ENCODE results near the gene STAP1. TPM values are rescaled to one million over a fixed set of nuclear protein-coding genes. Genes with fewer than 3 reads are reported as not detected.
"Not testable (repeated sequence)": the region's sequence is repeated elsewhere in the genome, so short reads cannot be mapped to it uniquely, and the experiment has no call there.

Gene STAP1
- total RNA-seq, 1 experiment from 2014 or later = not detected

DNA sequence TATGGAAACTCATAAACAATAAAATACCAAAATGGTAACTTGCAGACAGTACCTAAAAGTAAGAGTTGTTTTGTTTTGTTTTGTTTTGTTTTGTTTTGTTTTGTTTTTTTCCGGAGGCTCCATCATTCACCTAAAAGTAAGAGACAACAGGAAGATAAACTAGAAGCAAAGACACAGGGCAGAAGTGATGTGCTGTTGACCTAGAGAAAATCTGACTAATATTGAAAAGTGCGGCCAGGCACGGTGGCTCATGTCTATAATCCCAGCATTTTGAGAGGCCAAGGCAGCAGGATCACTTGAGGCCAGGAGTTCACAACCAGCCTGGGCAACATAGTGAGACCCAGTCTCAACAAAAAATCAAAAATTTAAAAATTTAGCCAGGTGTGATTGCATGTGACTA is 7.7 kb upstream of the STAP1 start:
- no peak overlapping the region for H2AK5ac ChIP-seq (ENCODE audit: insufficient read length, low read length)
- no CpG with 5 or more reads among the region's 3 CpGs for WGBS (ENCODE audit: extremely low coverage, insufficient read length, low lambda C conversion rate)
- H3K27me3 ChIP-seq (ENCODE audit: insufficient read depth, low read length) = no peaks in the 10 kb centered on the region

DNA sequence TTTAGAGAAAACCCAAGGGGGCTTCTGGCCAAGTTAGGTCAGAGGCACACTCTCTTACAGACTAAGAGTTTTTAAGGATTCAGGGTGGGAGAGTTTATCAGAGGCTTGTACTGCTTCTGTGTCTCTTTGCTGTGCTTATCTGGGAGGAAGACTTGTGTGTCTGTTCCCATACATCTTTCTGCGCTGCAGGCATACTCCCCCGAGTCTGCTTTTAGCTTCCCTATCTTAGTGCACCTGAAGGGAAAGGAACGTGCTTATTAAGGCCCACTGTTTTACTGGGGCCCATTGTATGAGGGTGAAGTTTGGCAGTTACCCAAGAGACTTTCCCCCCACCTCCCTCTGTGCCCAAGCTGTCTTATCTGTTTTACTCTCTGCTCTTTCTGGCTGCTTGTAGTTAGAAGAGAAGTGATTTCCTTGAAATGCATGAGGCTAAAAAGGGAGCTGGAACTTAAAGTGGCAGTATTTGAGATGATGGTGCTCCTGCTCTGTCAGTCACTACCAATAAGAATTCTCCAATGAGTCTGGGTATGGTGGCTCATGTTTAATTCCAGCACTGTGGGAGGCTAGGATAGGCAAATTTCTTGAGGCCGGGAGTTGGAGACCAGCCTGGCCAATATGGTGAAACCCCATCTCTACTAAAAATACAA is 6.3 kb upstream of the STAP1 start:
- H3K27ac Mint-ChIP-seq; H2BK5ac ChIP-seq (ENCODE audit: insufficient read length, low read length); H4K8ac ChIP-seq (replicated peaks; ENCODE audit: insufficient read length, low read depth, low read length); H3K4me1 ChIP-seq (ENCODE audit: insufficient read depth, low read length); H4K5ac ChIP-seq (ENCODE audit: insufficient read length, low read depth, low read length); H3K36me3 Mint-ChIP-seq (ENCODE audit: insufficient read depth in 1 of 3, low read depth in 3 of 3); H3K18ac ChIP-seq (ENCODE audit: insufficient read length, low read depth, low read length); H2AK5ac ChIP-seq (ENCODE audit: insufficient read length, low read length); H3K9ac ChIP-seq (ENCODE audit: extremely low read depth, insufficient read length, low read length); DNase-seq; H3K9me3 Mint-ChIP-seq; H3K4me1 Mint-ChIP-seq; H2BK20ac ChIP-seq (ENCODE audit: low read depth, low read length, poor library complexity, severe bottlenecking); H2AFZ ChIP-seq (ENCODE audit: low read length); H3K27ac ChIP-seq (ENCODE audit: insufficient read length, low read depth, low read length); H3K79me1 ChIP-seq (ENCODE audit: insufficient read depth, low read depth, low read length, poor library complexity, severe bottlenecking); H3K4me2 ChIP-seq (ENCODE audit: insufficient read depth, insufficient read length, low read length); H2BK15ac ChIP-seq (ENCODE audit: low read depth, low read length); H3K14ac ChIP-seq (ENCODE audit: insufficient read depth, low read length); H4K20me1 ChIP-seq (ENCODE audit: control insufficient read depth, insufficient read depth, insufficient read length); H3K23me2 ChIP-seq (ENCODE audit: insufficient read length, low read depth, low read length, poor library complexity, severe bottlenecking); H3K79me2 ChIP-seq (ENCODE audit: insufficient read depth, low read length); H3T11ph ChIP-seq (ENCODE audit: low read length); H3K4ac ChIP-seq (ENCODE audit: low read depth, low read length); H3K23ac ChIP-seq (ENCODE audit: insufficient read length, low read depth, low read length); H3K27me3 ChIP-seq (ENCODE audit: insufficient read depth, low read length); H3K56ac ChIP-seq (ENCODE audit: insufficient read length, low read depth, low read length); H2BK120ac ChIP-seq (ENCODE audit: low read depth, low read length, poor library complexity, severe bottlenecking); H2BK12ac ChIP-seq (ENCODE audit: insufficient read length, low read depth, low read length); H4K91ac ChIP-seq (ENCODE audit: insufficient read length, low read depth, low read length); H3K27me3 Mint-ChIP-seq (ENCODE audit: low read depth); H3K4me3 Mint-ChIP-seq; H3K9me3 ChIP-seq (ENCODE audit: control insufficient read depth, low read depth, low read length): not testable (repeated sequence)
- WGBS (ENCODE audit: extremely low coverage, insufficient read length, low lambda C conversion rate) = no CpG with 5 or more reads among the region's 4 CpGs

More for the DNA sequence above, 7.7 kb upstream of the STAP1 start:
- H4K8ac ChIP-seq (replicated peaks; ENCODE audit: insufficient read length, low read depth, low read length) = no peak overlapping the region
- Mint-ChIP-seq H3K4me3 (no peak overlapping the region), H3K4me1 (peaks cover 5% of the 10 kb centered on the region in 2 experiments), H3K36me3 (ENCODE audit: insufficient read depth in 1 of 3, low read depth in 3 of 3) (no peaks in the 10 kb centered on the region), H3K27ac (no peak overlapping the region), H3K27me3 (ENCODE audit: low read depth) (no peaks in the 10 kb centered on the region), H3K9me3 (no peaks in the 10 kb centered on the region)
- no peaks in the 10 kb centered on the region for H3K9me3 ChIP-seq (ENCODE audit: control insufficient read depth, low read depth, low read length)
- no peak overlapping the region for H3K4me2 ChIP-seq (ENCODE audit: insufficient read depth, insufficient read length, low read length)
- no peak overlapping the region for H3K9ac ChIP-seq (ENCODE audit: extremely low read depth, insufficient read length, low read length)
- H3K18ac ChIP-seq (ENCODE audit: insufficient read length, low read depth, low read length) = no peak overlapping the region
- H2AFZ ChIP-seq (ENCODE audit: low read length) = no peak overlapping the region
- H3K4ac ChIP-seq (ENCODE audit: low read depth, low read length) = no peak overlapping the region
- TF ChIP-seq, protein P1, sequence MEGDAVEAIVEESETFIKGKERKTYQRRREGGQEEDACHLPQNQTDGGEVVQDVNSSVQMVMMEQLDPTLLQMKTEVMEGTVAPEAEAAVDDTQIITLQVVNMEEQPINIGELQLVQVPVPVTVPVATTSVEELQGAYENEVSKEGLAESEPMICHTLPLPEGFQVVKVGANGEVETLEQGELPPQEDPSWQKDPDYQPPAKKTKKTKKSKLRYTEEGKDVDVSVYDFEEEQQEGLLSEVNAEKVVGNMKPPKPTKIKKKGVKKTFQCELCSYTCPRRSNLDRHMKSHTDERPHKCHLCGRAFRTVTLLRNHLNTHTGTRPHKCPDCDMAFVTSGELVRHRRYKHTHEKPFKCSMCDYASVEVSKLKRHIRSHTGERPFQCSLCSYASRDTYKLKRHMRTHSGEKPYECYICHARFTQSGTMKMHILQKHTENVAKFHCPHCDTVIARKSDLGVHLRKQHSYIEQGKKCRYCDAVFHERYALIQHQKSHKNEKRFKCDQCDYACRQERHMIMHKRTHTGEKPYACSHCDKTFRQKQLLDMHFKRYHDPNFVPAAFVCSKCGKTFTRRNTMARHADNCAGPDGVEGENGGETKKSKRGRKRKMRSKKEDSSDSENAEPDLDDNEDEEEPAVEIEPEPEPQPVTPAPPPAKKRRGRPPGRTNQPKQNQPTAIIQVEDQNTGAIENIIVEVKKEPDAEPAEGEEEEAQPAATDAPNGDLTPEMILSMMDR (conservative IDR thresholded peaks at IDR 0.05) = no peak
- H4K5ac ChIP-seq (ENCODE audit: insufficient read length, low read depth, low read length) = no peak overlapping the region
- H3K23ac ChIP-seq (ENCODE audit: insufficient read length, low read depth, low read length) = no peak overlapping the region
- H2BK120ac ChIP-seq (ENCODE audit: low read depth, low read length, poor library complexity, severe bottlenecking) = no peak overlapping the region
- no peak overlapping the region for H3K27ac ChIP-seq (ENCODE audit: insufficient read length, low read depth, low read length)
- no peaks in the 10 kb centered on the region for H4K20me1 ChIP-seq (ENCODE audit: control insufficient read depth, insufficient read depth, insufficient read length)
- no peak for DNase-seq
- H3K56ac ChIP-seq (ENCODE audit: insufficient read length, low read depth, low read length) = no peak overlapping the region
- no peak overlapping the region for H2BK15ac ChIP-seq (ENCODE audit: low read depth, low read length)
- H3K14ac ChIP-seq (ENCODE audit: insufficient read depth, low read length) = no peak overlapping the region
- no peak overlapping the region for H2BK12ac ChIP-seq (ENCODE audit: insufficient read length, low read depth, low read length)
- no peaks in the 10 kb centered on the region for H3K23me2 ChIP-seq (ENCODE audit: insufficient read length, low read depth, low read length, poor library complexity, severe bottlenecking)
- H2BK20ac ChIP-seq (ENCODE audit: low read depth, low read length, poor library complexity, severe bottlenecking) = no peak overlapping the region
- no peak overlapping the region for H4K91ac ChIP-seq (ENCODE audit: insufficient read length, low read depth, low read length)
- H2BK5ac ChIP-seq (ENCODE audit: insufficient read length, low read length) = no peak overlapping the region
- no peak overlapping the region for H3T11ph ChIP-seq (ENCODE audit: low read length)
- no peaks in the 10 kb centered on the region for H3K79me2 ChIP-seq (ENCODE audit: insufficient read depth, low read length)
- no peaks in the 10 kb centered on the region for H3K4me1 ChIP-seq (ENCODE audit: insufficient read depth, low read length)
- no peaks in the 10 kb centered on the region for H3K79me1 ChIP-seq (ENCODE audit: insufficient read depth, low read depth, low read length, poor library complexity, severe bottlenecking)
